H1 (cell line): ENCODE results near the gene FAM181A. TPM values are rescaled to one million over a fixed set of nuclear protein-coding genes. Genes with fewer than 3 reads are reported as not detected.

Source experiments
- ASH2L ChIP-seq: fragments of 200-600, 300-600 bp; sonication (generic); IDR thresholded peaks from one replicate; pipeline ENCODE4 v1.7.1; 2017; ENCODE audit warnings: low read length
- CHD2 ChIP-seq: IDR thresholded peaks from 2 replicates; pipeline ENCODE4 v1.6.1; 2012; ENCODE audit warnings: low read length, improper control_type of control experiment
- POLR2AphosphoS5 ChIP-seq: IDR thresholded peaks from 2 replicates; pipeline ENCODE4 v1.6.1; 2011; ENCODE audit warnings: low read depth, low read length
- RFX5 ChIP-seq: IDR thresholded peaks from 2 replicates; pipeline ENCODE4 v1.6.1; 2011; ENCODE audit warnings: low read depth, low read length, improper control_type of control experiment, borderline replicate concordance
- SP4 ChIP-seq: IDR thresholded peaks from 2 replicates; pipeline ENCODE4 v1.6.1; 2012; ENCODE audit warnings: low read length, inconsistent platforms
- polyA plus RNA-seq, 7 experiments: library from polyadenylated mRNA; depleted of rRNA in 3 of 7; stranded (reverse) in 5 of 7; unstranded in 2 of 7; fragments of >200 nt in 5 of 7; fragments of 200-250 nt in 2 of 7; gene quantifications; 1 replicate in 5 of 7; 2 replicates in 1 of 7; 4 replicates in 1 of 7; pipeline versions ENCODE4 v1.2.1 to v1.2.3, GENCODE V29; 2011 to 2013; ENCODE audit warnings: missing spikeins in 2 of 7, mixed read lengths in 2 of 7
- total RNA-seq: library from RNA; stranded (reverse); fragmentation: NEBNext Ultra II Directional; extraction: Animal tissue kit (Norgen Biotek cat#: 25700); gene quantifications from 2 replicates; pipeline ENCODE4 v1.2.1, GENCODE V29; 2021
- TF ChIP-seq, protein P1 (sequence below): fragments of 300-600 bp; sonication (generic); IDR thresholded peaks from 2 replicates; pipeline ENCODE4 v1.7.1; 2012; ENCODE audit warnings: low read length, moderate library complexity, mild to moderate bottlenecking, inconsistent platforms; ENCODE audit not compliant: insufficient replicate concordance

The FAM181A gene
- total and polyA plus RNA-seq, 2 of the 8 experiments (the other 6 are each of a cell fraction or from before 2014, with no cell fraction given): not detected

DNA sequence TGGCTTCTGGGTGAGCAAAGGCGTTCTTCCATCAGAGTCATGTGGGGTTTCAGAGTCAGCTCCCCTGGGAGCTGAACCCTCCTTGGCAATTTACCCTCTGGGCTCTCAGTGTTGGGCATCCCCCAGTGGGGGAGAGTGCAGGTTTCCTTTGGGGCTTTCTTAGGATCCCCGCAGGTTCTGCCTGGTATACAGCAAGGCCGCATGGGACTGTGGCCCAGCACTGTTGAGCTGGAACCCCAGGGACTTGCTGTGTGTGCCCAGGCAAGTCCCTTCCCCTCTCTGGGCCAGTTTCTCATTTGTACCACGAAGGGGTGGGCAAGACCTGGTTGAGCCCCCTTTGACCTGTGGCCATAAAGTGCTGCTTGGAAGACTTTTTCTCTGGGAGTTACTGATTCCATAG, 5.5 kb downstream of the FAM181A start (continued):
- TF ChIP-seq SP4: no peak
- no peak for TF ChIP-seq CHD2
- no peak for TF ChIP-seq POLR2AphosphoS5
- TF ChIP-seq ASH2L: no peak
- no peak for TF ChIP-seq RFX5
- TF ChIP-seq, protein P1, sequence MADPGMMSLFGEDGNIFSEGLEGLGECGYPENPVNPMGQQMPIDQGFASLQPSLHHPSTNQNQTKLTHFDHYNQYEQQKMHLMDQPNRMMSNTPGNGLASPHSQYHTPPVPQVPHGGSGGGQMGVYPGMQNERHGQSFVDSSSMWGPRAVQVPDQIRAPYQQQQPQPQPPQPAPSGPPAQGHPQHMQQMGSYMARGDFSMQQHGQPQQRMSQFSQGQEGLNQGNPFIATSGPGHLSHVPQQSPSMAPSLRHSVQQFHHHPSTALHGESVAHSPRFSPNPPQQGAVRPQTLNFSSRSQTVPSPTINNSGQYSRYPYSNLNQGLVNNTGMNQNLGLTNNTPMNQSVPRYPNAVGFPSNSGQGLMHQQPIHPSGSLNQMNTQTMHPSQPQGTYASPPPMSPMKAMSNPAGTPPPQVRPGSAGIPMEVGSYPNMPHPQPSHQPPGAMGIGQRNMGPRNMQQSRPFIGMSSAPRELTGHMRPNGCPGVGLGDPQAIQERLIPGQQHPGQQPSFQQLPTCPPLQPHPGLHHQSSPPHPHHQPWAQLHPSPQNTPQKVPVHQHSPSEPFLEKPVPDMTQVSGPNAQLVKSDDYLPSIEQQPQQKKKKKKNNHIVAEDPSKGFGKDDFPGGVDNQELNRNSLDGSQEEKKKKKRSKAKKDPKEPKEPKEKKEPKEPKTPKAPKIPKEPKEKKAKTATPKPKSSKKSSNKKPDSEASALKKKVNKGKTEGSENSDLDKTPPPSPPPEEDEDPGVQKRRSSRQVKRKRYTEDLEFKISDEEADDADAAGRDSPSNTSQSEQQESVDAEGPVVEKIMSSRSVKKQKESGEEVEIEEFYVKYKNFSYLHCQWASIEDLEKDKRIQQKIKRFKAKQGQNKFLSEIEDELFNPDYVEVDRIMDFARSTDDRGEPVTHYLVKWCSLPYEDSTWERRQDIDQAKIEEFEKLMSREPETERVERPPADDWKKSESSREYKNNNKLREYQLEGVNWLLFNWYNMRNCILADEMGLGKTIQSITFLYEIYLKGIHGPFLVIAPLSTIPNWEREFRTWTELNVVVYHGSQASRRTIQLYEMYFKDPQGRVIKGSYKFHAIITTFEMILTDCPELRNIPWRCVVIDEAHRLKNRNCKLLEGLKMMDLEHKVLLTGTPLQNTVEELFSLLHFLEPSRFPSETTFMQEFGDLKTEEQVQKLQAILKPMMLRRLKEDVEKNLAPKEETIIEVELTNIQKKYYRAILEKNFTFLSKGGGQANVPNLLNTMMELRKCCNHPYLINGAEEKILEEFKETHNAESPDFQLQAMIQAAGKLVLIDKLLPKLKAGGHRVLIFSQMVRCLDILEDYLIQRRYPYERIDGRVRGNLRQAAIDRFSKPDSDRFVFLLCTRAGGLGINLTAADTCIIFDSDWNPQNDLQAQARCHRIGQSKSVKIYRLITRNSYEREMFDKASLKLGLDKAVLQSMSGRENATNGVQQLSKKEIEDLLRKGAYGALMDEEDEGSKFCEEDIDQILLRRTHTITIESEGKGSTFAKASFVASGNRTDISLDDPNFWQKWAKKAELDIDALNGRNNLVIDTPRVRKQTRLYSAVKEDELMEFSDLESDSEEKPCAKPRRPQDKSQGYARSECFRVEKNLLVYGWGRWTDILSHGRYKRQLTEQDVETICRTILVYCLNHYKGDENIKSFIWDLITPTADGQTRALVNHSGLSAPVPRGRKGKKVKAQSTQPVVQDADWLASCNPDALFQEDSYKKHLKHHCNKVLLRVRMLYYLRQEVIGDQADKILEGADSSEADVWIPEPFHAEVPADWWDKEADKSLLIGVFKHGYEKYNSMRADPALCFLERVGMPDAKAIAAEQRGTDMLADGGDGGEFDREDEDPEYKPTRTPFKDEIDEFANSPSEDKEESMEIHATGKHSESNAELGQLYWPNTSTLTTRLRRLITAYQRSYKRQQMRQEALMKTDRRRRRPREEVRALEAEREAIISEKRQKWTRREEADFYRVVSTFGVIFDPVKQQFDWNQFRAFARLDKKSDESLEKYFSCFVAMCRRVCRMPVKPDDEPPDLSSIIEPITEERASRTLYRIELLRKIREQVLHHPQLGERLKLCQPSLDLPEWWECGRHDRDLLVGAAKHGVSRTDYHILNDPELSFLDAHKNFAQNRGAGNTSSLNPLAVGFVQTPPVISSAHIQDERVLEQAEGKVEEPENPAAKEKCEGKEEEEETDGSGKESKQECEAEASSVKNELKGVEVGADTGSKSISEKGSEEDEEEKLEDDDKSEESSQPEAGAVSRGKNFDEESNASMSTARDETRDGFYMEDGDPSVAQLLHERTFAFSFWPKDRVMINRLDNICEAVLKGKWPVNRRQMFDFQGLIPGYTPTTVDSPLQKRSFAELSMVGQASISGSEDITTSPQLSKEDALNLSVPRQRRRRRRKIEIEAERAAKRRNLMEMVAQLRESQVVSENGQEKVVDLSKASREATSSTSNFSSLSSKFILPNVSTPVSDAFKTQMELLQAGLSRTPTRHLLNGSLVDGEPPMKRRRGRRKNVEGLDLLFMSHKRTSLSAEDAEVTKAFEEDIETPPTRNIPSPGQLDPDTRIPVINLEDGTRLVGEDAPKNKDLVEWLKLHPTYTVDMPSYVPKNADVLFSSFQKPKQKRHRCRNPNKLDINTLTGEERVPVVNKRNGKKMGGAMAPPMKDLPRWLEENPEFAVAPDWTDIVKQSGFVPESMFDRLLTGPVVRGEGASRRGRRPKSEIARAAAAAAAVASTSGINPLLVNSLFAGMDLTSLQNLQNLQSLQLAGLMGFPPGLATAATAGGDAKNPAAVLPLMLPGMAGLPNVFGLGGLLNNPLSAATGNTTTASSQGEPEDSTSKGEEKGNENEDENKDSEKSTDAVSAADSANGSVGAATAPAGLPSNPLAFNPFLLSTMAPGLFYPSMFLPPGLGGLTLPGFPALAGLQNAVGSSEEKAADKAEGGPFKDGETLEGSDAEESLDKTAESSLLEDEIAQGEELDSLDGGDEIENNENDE: no peak
